Activated CD4-positive, alpha-beta T cell treated with anti-CD3 and anti-CD28 coated beads, Interleukin-2, amount 50 U/mL, for 48 hours (primary cell): ENCODE results near the gene NPIPA7.
"Not testable (repeated sequence)": the region's sequence is repeated elsewhere in the genome, so short reads cannot be mapped to it uniquely, and the experiment has no call there.

Experiments used
- DNase-seq, 2 experiments: peaks; one replicate each; pipeline ENCODE4 v3.0.0-alpha.2; 2020

Gene NPIPA7

DNA sequence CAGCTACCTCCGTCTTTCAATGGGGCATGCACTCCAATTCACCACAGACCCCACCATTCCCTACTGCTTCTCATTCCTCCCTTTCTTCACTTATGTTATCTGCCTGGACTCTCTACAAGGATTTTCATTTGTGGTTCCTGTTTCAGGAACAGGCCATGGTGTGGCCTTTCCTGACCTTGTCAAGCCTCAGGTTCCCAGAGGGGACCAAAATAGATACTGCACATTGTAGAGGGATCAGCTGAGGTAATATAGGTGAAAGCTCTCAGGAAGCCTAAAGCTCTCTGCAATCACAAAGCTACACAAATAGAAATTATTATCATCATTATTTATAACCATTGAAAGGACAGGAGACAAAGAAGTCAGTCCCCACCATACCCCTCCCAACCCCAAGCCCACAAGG, 41.6 kb downstream of the NPIPA7 start:
- DNase-seq, result not testable (repeated sequence)

DNA sequence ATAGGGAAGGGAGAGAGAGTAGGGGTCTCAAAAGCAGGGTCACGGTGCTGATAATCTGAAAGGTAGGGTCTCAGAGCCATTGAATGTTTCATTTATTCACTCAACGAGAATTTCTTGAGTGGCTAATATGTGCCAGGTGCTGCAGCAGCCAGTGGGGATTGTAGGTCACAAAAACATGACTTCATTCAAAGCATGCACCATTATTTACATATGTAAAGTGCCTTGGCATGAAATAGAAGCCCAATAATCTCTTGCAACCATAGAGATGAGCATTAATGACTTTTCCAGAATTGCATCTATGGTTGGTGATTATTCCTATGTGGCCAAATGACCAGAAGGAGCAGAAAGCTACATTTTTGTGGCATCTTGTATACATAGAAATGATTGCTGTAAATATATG, 46.2 kb downstream of the NPIPA7 start:
- not testable (repeated sequence) for DNase-seq

- not testable (repeated sequence) for DNase-seq
These were observed 52.2 kb downstream of the NPIPA7 start for GRCh38 chr16:16431135-16431534.

GRCh38 chr16:16434711-16435110, 55.8 kb downstream of the NPIPA7 start:
- not testable (repeated sequence) for DNase-seq

GRCh38 chr16:16441401-16441800, 62.5 kb downstream of the NPIPA7 start:
- DNase-seq, result not testable (repeated sequence)
